A549 (cell line): ENCODE data around the gene AWAT1. TPM values are rescaled to one million over a fixed set of nuclear protein-coding genes. Genes with fewer than 3 reads are reported as not detected.

Source experiments
- ATAC-seq, 2 experiments: fragments of 200-7000 bp in 1 of 2; fragments of >200 bp in 1 of 2; cut with Nextera tagmentation in 1 of 2; cut with Tn5 transposase in 1 of 2; 3 replicates each; pipeline versions ENCODE4 v1.8.0 to v1.9.1; 2018 to 2020; ENCODE audit warnings: mild to moderate bottlenecking in 1 of 2, moderate library complexity in 1 of 2
- CTCF ChIA-PET: fragments of 300-600 bp; sonication (Branson Sonifier 250); formaldehyde crosslinking; extraction: SDS; loops from one replicate; lab custom pipeline; 2021; ENCODE audit warnings: antibody characterized with exemption, inconsistent platforms; lab: Yijun Ruan, JAX
- POLR2A ChIA-PET: fragments of 350-600 bp; formaldehyde crosslinking; extraction: SDS; loops from one replicate; lab custom pipeline; 2021; ENCODE audit warnings: antibody characterized with exemption, inconsistent platforms; lab: Yijun Ruan, JAX
- DNase-seq, 2 experiments: peaks; one replicate each; pipeline versions ENCODE4 v3.0.0 to v3.0.0-alpha.2; 2011 to 2016; ENCODE audit warnings: low read depth in 1 of 2, low spot score in 1 of 2
- FAIRE-seq: peaks from 2 replicates; lab custom pipeline; 2011; peaks lifted over from hg19 to GRCh38; lab: Jason Lieb, UNC
- H3K27ac ChIP-seq, 2 experiments: fragments of >200 bp; sonication (Bioruptor Twin); formaldehyde crosslinking; 3 replicates each; pipeline ENCODE4 v1.5.1; 2016 to 2017
- H3K4me1 ChIP-seq: fragments of >200 bp; sonication (Bioruptor Twin); formaldehyde crosslinking; 3 replicates; pipeline ENCODE4 v1.6.1; 2016
- H3K4me2 ChIP-seq: fragments of >200 bp; sonication (Bioruptor Twin); formaldehyde crosslinking; 3 replicates; pipeline ENCODE4 v1.6.1; 2016
- H3K4me3 ChIP-seq: fragments of >200 bp; sonication (Bioruptor Twin); formaldehyde crosslinking; 3 replicates; pipeline ENCODE4 v1.5.1; 2016
- H3K9me3 ChIP-seq: fragments of >200 bp; sonication (Bioruptor Twin); formaldehyde crosslinking; 3 replicates; pipeline ENCODE4 v1.6.1; 2016
- CEBPB ChIP-seq, 2 experiments: fragments of >200 bp in 1 of 2; sonication (Bioruptor Twin) in 1 of 2; formaldehyde crosslinking in 1 of 2; IDR thresholded peaks; 2 replicates each; pipeline ENCODE4 v1.6.1; 2012 to 2016
- CHD2 ChIP-seq: fragments of 150-350 bp; IDR thresholded peaks from 2 replicates; pipeline ENCODE4 v1.6.1; 2014; ENCODE audit warnings: low read length; ENCODE audit not compliant: partially characterized antibody
- CHD4 ChIP-seq: fragments of 200-600 bp; sonication (generic); IDR thresholded peaks from 2 replicates; pipeline ENCODE4 v1.6.1; 2016; ENCODE audit warnings: antibody characterized with exemption, mild to moderate bottlenecking, borderline replicate concordance
- FOSB ChIP-seq: fragments of 250-450 bp; sonication (Bioruptor Pico); IDR thresholded peaks from 2 replicates; pipeline ENCODE4 v1.5.0; 2020; ENCODE audit warnings: mild to moderate bottlenecking, moderate library complexity
- FOXS1 ChIP-seq: fragments of 250-450 bp; sonication (Bioruptor Pico); IDR thresholded peaks from 2 replicates; pipeline ENCODE4 v1.5.0; 2020; ENCODE audit warnings: mild to moderate bottlenecking, moderate library complexity
- GATA3 ChIP-seq: IDR thresholded peaks from 2 replicates; pipeline ENCODE4 v1.6.1; 2012; ENCODE audit warnings: borderline replicate concordance
- JUN ChIP-seq, 2 experiments: fragments of >200 bp; sonication (Bioruptor Twin); formaldehyde crosslinking; IDR thresholded peaks; 2 replicates in 1 of 2; 3 replicates in 1 of 2; pipeline ENCODE4 v1.6.1; 2016 to 2017
- KDM1A ChIP-seq: fragments of 200-600 bp; sonication (generic); IDR thresholded peaks from 2 replicates; pipeline ENCODE4 v1.6.1; 2016; ENCODE audit warnings: low read depth, mild to moderate bottlenecking
- MAFK ChIP-seq: fragments of 450-650 bp; IDR thresholded peaks from 2 replicates; pipeline ENCODE4 v1.6.1; 2014; ENCODE audit not compliant: partially characterized antibody
- MAZ ChIP-seq: fragments of 150-350 bp; IDR thresholded peaks from 2 replicates; pipeline ENCODE4 v1.6.1; 2014; ENCODE audit warnings: antibody characterized with exemption, low read depth, low read length, borderline replicate concordance
- POLR2A ChIP-seq: IDR thresholded peaks from 2 replicates; pipeline ENCODE4 v1.6.1; 2012; ENCODE audit warnings: mild to moderate bottlenecking, low read length
- RARB ChIP-seq: fragments of 250-450 bp; sonication (Bioruptor Pico); IDR thresholded peaks from 2 replicates; pipeline ENCODE4 v1.8.0; 2021; ENCODE audit warnings: mild to moderate bottlenecking, moderate library complexity
- RCOR1 ChIP-seq: fragments of 150-350 bp; IDR thresholded peaks from 2 replicates; pipeline ENCODE4 v1.6.1; 2014; ENCODE audit warnings: antibody characterized with exemption, low read length, low read depth
- RFX5 ChIP-seq: fragments of 450-650 bp; IDR thresholded peaks from 2 replicates; pipeline ENCODE4 v1.7.1; 2014; ENCODE audit warnings: antibody characterized with exemption, mild to moderate bottlenecking, moderate library complexity
- RNF2 ChIP-seq: fragments of 200-600 bp; sonication (generic); IDR thresholded peaks from 2 replicates; pipeline ENCODE4 v1.6.1; 2016; ENCODE audit warnings: low read depth, mild to moderate bottlenecking, antibody characterized with exemption, moderate library complexity, borderline replicate concordance
- SMC3 ChIP-seq: fragments of >200 bp; sonication (Bioruptor Twin); formaldehyde crosslinking; IDR thresholded peaks from 3 replicates; pipeline ENCODE4 v1.6.1; 2018; ENCODE audit warnings: inconsistent platforms
- SREBF2 ChIP-seq: fragments of 450-650 bp; IDR thresholded peaks from 2 replicates; pipeline ENCODE4 v1.6.1; 2014; ENCODE audit warnings: mild to moderate bottlenecking, moderate library complexity
- ZNF302 ChIP-seq: fragments of 250-450 bp; sonication (Bioruptor Pico); IDR thresholded peaks from 2 replicates; pipeline ENCODE4 v1.9.0; 2021; ENCODE audit warnings: inconsistent platforms, mild to moderate bottlenecking, moderate library complexity
- ZSCAN20 ChIP-seq: fragments of 250-450 bp; sonication (Bioruptor Pico); IDR thresholded peaks from 2 replicates; pipeline ENCODE4 v1.8.0; 2022; ENCODE audit warnings: mild to moderate bottlenecking, moderate library complexity
- WGBS: methylation state at CpG from one replicate; pipeline ENCODE4 v1.1.6; 2017; ENCODE audit errors: missing lambda C conversion rate; 5-methylcytosine and 5-hydroxymethylcytosine counted together
- polyA plus RNA-seq, 4 experiments: library from polyadenylated mRNA; depleted of rRNA in 3 of 4; stranded (reverse); fragments of >200 nt; fragmentation: RNase III in 1 of 4; extraction: RNeasy Plus Mini Kit Qiagen cat#74134 plus additional on column Dnase treatment in 1 of 4; gene quantifications; 2 replicates in 3 of 4; 3 replicates in 1 of 4; pipeline ENCODE4 v1.2.3, GENCODE V29; 2011 to 2017
- TF ChIP-seq, protein P1 (sequence below): fragments of 200-600 bp; sonication (generic); IDR thresholded peaks from 2 replicates; pipeline ENCODE4 v1.6.1; 2016; ENCODE audit warnings: antibody characterized with exemption, mild to moderate bottlenecking, moderate library complexity
- TF ChIP-seq, protein P2 (sequence below): fragments of >200 bp; sonication (Bioruptor Twin); formaldehyde crosslinking; IDR thresholded peaks from 3 replicates; pipeline ENCODE4 v1.5.1; 2016
- TF ChIP-seq, protein P3 (sequence below): fragments of 150-350 bp; IDR thresholded peaks from 2 replicates; pipeline ENCODE4 v1.6.1; 2014; ENCODE audit warnings: low read depth, mild to moderate bottlenecking, low read length
- TF ChIP-seq, protein P4 (sequence below): IDR thresholded peaks from 2 replicates; pipeline ENCODE4 v1.6.1; 2012; ENCODE audit warnings: low read depth, borderline replicate concordance

AWAT1 gene
- polyA plus RNA-seq, 2 of the 4 experiments (the other 2 are of a cell fraction) = not detected

DNA sequence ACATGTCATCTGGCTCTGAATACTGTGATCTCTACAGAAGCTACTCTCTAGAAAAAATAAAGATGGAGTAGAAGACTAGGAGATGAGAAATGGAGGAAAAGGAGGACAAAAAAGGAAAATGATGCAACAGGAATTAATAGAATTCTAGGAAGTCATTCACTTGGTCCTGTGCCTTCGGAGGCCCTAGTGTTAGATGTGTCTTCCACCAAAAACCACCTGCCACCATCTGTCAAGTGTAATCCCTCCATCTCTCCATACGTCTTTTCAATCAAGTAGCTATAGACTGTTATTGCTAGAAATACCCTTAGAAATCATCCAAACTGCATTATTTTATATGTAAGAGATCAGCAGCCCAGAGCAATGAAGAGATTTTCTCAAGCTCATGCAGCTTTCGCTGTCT is 44.6 kb downstream of the AWAT1 start:
- CTCF ChIA-PET = interaction anchor here (1.0 kb wide), 1 partner anchor 82 kb away, joined by 3 read pairs; no protein-coding TSS in a partner anchor

DNA sequence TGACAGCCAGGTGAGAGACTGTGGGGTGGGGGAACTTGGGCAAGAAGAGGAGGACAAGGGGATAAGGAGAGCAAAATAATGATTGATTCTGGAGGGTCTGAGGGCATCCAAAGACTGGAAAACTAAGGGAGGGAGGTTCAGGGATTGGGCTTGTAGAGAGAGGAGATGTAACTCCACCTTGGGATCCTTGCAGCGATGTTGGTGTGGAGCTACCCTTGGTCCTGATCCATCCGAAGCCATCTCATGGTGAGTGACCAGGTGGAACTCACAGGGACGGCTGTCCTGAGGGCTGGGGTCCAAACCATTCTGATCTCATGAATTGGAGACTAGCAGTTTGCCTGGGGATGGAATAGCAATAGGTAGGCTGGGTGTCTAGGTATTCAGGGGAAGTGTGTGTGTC is 46.1 kb downstream of the AWAT1 start:
- Histone ChIP-seq H3K27ac (no peak overlapping the region), H3K9me3 (no peaks in the 10 kb centered on the region), H3K4me2 (no peak overlapping the region), H3K4me3 (no peak overlapping the region), H3K4me1 (no peaks in the 10 kb centered on the region)
- 88% methylated on average over 3 of the region's 3 CpGs for WGBS
- TF ChIP-seq CEBPB (IDR thresholded peaks at IDR 0.05) (no peak), RFX5 (no peak), SREBF2 (no peak), FOXS1 (CRISPR knock-in tag) (no peak)
- TF ChIP-seq, protein P1, sequence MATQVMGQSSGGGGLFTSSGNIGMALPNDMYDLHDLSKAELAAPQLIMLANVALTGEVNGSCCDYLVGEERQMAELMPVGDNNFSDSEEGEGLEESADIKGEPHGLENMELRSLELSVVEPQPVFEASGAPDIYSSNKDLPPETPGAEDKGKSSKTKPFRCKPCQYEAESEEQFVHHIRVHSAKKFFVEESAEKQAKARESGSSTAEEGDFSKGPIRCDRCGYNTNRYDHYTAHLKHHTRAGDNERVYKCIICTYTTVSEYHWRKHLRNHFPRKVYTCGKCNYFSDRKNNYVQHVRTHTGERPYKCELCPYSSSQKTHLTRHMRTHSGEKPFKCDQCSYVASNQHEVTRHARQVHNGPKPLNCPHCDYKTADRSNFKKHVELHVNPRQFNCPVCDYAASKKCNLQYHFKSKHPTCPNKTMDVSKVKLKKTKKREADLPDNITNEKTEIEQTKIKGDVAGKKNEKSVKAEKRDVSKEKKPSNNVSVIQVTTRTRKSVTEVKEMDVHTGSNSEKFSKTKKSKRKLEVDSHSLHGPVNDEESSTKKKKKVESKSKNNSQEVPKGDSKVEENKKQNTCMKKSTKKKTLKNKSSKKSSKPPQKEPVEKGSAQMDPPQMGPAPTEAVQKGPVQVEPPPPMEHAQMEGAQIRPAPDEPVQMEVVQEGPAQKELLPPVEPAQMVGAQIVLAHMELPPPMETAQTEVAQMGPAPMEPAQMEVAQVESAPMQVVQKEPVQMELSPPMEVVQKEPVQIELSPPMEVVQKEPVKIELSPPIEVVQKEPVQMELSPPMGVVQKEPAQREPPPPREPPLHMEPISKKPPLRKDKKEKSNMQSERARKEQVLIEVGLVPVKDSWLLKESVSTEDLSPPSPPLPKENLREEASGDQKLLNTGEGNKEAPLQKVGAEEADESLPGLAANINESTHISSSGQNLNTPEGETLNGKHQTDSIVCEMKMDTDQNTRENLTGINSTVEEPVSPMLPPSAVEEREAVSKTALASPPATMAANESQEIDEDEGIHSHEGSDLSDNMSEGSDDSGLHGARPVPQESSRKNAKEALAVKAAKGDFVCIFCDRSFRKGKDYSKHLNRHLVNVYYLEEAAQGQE = peak; percentile 22; the same call in 1 of the 2 replicates
- FAIRE-seq = no peak
- CTCF ChIA-PET = interaction anchor here (1.0 kb wide), 1 partner anchor 31 kb away, joined by 3 read pairs; no protein-coding TSS in a partner anchor
- DNase-seq = no peak
- POLR2A ChIA-PET = no interaction called here
- ATAC-seq = no peak

More for the DNA sequence above, 44.6 kb downstream of the AWAT1 start:
- no peak for ATAC-seq
- no peak overlapping the region for H3K4me3 ChIP-seq
- H3K27ac ChIP-seq = no peak overlapping the region
- POLR2A ChIA-PET = interaction anchor here (1.1 kb wide), 1 partner anchor 11 kb away, joined by 3 read pairs; the partner anchor contains the start of genes KIF4A and PDZD11
- no peak for FAIRE-seq
- DNase-seq = no peak
- H3K4me2 ChIP-seq = no peak overlapping the region
- WGBS = 76% methylated on average over 3 of the region's 3 CpGs
- no peak for TF ChIP-seq ZNF302 (CRISPR knock-in tag)
- no peak for TF ChIP-seq MAFK
- no peak for TF ChIP-seq CHD2
- no peak for TF ChIP-seq SMC3
- TF ChIP-seq CEBPB (IDR thresholded peaks at IDR 0.05) = no peak
- TF ChIP-seq KDM1A = no peak
- TF ChIP-seq MAZ = no peak
- TF ChIP-seq, protein P2, sequence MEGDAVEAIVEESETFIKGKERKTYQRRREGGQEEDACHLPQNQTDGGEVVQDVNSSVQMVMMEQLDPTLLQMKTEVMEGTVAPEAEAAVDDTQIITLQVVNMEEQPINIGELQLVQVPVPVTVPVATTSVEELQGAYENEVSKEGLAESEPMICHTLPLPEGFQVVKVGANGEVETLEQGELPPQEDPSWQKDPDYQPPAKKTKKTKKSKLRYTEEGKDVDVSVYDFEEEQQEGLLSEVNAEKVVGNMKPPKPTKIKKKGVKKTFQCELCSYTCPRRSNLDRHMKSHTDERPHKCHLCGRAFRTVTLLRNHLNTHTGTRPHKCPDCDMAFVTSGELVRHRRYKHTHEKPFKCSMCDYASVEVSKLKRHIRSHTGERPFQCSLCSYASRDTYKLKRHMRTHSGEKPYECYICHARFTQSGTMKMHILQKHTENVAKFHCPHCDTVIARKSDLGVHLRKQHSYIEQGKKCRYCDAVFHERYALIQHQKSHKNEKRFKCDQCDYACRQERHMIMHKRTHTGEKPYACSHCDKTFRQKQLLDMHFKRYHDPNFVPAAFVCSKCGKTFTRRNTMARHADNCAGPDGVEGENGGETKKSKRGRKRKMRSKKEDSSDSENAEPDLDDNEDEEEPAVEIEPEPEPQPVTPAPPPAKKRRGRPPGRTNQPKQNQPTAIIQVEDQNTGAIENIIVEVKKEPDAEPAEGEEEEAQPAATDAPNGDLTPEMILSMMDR = no peak
- TF ChIP-seq CHD4 = no peak
- no peak for TF ChIP-seq FOSB
- TF ChIP-seq JUN (IDR thresholded peaks at IDR 0.05) = no peak
- no peak for TF ChIP-seq RARB (CRISPR knock-in tag)
- TF ChIP-seq POLR2A = no peak
- TF ChIP-seq, protein P3, sequence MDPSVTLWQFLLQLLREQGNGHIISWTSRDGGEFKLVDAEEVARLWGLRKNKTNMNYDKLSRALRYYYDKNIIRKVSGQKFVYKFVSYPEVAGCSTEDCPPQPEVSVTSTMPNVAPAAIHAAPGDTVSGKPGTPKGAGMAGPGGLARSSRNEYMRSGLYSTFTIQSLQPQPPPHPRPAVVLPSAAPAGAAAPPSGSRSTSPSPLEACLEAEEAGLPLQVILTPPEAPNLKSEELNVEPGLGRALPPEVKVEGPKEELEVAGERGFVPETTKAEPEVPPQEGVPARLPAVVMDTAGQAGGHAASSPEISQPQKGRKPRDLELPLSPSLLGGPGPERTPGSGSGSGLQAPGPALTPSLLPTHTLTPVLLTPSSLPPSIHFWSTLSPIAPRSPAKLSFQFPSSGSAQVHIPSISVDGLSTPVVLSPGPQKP = no peak
- no peak for TF ChIP-seq GATA3
- TF ChIP-seq RNF2 = no peak
- TF ChIP-seq, protein P4, sequence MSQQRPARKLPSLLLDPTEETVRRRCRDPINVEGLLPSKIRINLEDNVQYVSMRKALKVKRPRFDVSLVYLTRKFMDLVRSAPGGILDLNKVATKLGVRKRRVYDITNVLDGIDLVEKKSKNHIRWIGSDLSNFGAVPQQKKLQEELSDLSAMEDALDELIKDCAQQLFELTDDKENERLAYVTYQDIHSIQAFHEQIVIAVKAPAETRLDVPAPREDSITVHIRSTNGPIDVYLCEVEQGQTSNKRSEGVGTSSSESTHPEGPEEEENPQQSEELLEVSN = no peak
- TF ChIP-seq RCOR1 = no peak
- no peak for TF ChIP-seq ZSCAN20
- no peaks in the 10 kb centered on the region for H3K9me3 ChIP-seq
- H3K4me1 ChIP-seq = no peaks in the 10 kb centered on the region
